HepG2 (cell line): ENCODE measurements around the gene LYZL2. TPM values are rescaled to one million over a fixed set of nuclear protein-coding genes. Genes with fewer than 3 reads are reported as not detected.
A peak's percentile ranks its signal among the peaks of the same experiment; 100 is the strongest.

ENCODE experiments used
- AFF4 ChIP-seq: sonication (generic); formaldehyde crosslinking; IDR thresholded peaks from 2 replicates; pipeline ENCODE4 v1.4.0; 2020; ENCODE audit warnings: missing genetic modification reagents
- ATAD3A ChIP-seq: sonication (generic); formaldehyde crosslinking; IDR thresholded peaks from 2 replicates; pipeline ENCODE4 v1.4.0; 2020; ENCODE audit warnings: missing genetic modification reagents
- FLYWCH1 ChIP-seq: sonication (generic); formaldehyde crosslinking; IDR thresholded peaks from 2 replicates; pipeline ENCODE4 v1.8.1; 2023; ENCODE audit warnings: mild to moderate bottlenecking, missing genetic modification reagents
- GLMP ChIP-seq: sonication (generic); formaldehyde crosslinking; IDR thresholded peaks from 2 replicates; pipeline ENCODE4 v1.9.0; 2021; ENCODE audit warnings: missing genetic modification reagents, mild to moderate bottlenecking, borderline replicate concordance
- HNRNPUL1 ChIP-seq: fragments of 200-400 bp; formaldehyde crosslinking; IDR thresholded peaks from 2 replicates; pipeline ENCODE4 v1.6.1; 2017; ENCODE audit warnings: low read depth, mild to moderate bottlenecking, low read length, moderate library complexity
- IKZF1 ChIP-seq: fragments of 450-650 bp; IDR thresholded peaks from 2 replicates; pipeline ENCODE4 v1.7.1; 2016
- JDP2 ChIP-seq: sonication (generic); formaldehyde crosslinking; IDR thresholded peaks from 2 replicates; pipeline ENCODE4 v1.8.1; 2022; ENCODE audit warnings: missing genetic modification reagents, borderline replicate concordance
- KAT7 ChIP-seq: IDR thresholded peaks from 2 replicates; pipeline ENCODE4 v1.6.1; 2018; ENCODE audit warnings: borderline replicate concordance, missing compliant biosample characterization
- KLF13 ChIP-seq: sonication (generic); formaldehyde crosslinking; IDR thresholded peaks from 2 replicates; pipeline ENCODE4 v1.4.0; 2020; ENCODE audit warnings: mild to moderate bottlenecking, missing genetic modification reagents
- MAFG ChIP-seq: sonication (generic); formaldehyde crosslinking; IDR thresholded peaks from 2 replicates; pipeline ENCODE4 v1.5.1; 2020; ENCODE audit warnings: mild to moderate bottlenecking, missing genetic modification reagents
- MYC ChIP-seq: sonication (generic); formaldehyde crosslinking; IDR thresholded peaks from 2 replicates; pipeline ENCODE4 v1.9.0; 2021; ENCODE audit warnings: missing genetic modification reagents, borderline replicate concordance
- MYNN ChIP-seq: sonication (generic); formaldehyde crosslinking; IDR thresholded peaks from 2 replicates; pipeline ENCODE4 v1.4.0; 2020; ENCODE audit warnings: mild to moderate bottlenecking, low read depth, missing genetic modification reagents
- NFE2 ChIP-seq: sonication (generic); formaldehyde crosslinking; IDR thresholded peaks from 2 replicates; pipeline ENCODE4 v1.4.0; 2020; ENCODE audit warnings: missing genetic modification reagents
- PCBP1 ChIP-seq: fragments of 200-400 bp; formaldehyde crosslinking; IDR thresholded peaks from 2 replicates; pipeline ENCODE4 v1.6.1; 2017; ENCODE audit warnings: mild to moderate bottlenecking, low read depth, low read length, borderline replicate concordance
- PITX1 ChIP-seq: sonication (generic); formaldehyde crosslinking; IDR thresholded peaks from 2 replicates; pipeline ENCODE4 v1.5.1; 2020; ENCODE audit warnings: mild to moderate bottlenecking, missing genetic modification reagents
- TBL1XR1 ChIP-seq: fragments of 150-350 bp; IDR thresholded peaks from 2 replicates; pipeline ENCODE4 v1.6.1; 2014; ENCODE audit warnings: borderline replicate concordance, low read length; ENCODE audit not compliant: partially characterized antibody
- ZNF138 ChIP-seq: sonication (generic); formaldehyde crosslinking; IDR thresholded peaks from 2 replicates; pipeline ENCODE4 v1.5.0; 2020; ENCODE audit warnings: mild to moderate bottlenecking, low read depth, missing genetic modification reagents
- ZNF362 ChIP-seq: sonication (generic); formaldehyde crosslinking; IDR thresholded peaks from 2 replicates; pipeline ENCODE4 v1.4.0; 2020; ENCODE audit warnings: missing genetic modification reagents, mild to moderate bottlenecking, borderline replicate concordance
- ZNF367 ChIP-seq: sonication (generic); formaldehyde crosslinking; IDR thresholded peaks from 2 replicates; pipeline ENCODE4 v1.4.0; 2020; ENCODE audit warnings: missing genetic modification reagents, borderline replicate concordance
- ZNF546 ChIP-seq: sonication (generic); formaldehyde crosslinking; conservative IDR thresholded peaks from 2 replicates; pipeline ENCODE4 v1.8.1; 2023; ENCODE audit warnings: mild to moderate bottlenecking, missing genetic modification reagents
- ZNF782 ChIP-seq: sonication (generic); formaldehyde crosslinking; IDR thresholded peaks from 2 replicates; pipeline ENCODE4 v1.4.0; 2020; ENCODE audit warnings: missing genetic modification reagents, mild to moderate bottlenecking, borderline replicate concordance
- ZNF839 ChIP-seq: sonication (generic); formaldehyde crosslinking; IDR thresholded peaks from 2 replicates; pipeline ENCODE4 v1.4.0; 2020; ENCODE audit warnings: missing genetic modification reagents, mild to moderate bottlenecking, borderline replicate concordance
- ZSCAN20 ChIP-seq: sonication (generic); formaldehyde crosslinking; IDR thresholded peaks from 2 replicates; pipeline ENCODE4 v1.4.0; 2020; ENCODE audit warnings: missing genetic modification reagents, mild to moderate bottlenecking, borderline replicate concordance
- polyA plus RNA-seq, 8 experiments: library from polyadenylated mRNA; depleted of rRNA in 3 of 8; stranded (reverse) in 7 of 8; unstranded in 1 of 8; fragments of >200 nt; fragmentation: Illumina TruSeq in 4 of 8; extraction: Trizol in 4 of 8; gene quantifications; 2 replicates each; pipeline versions ENCODE4 v1.2.1 to v1.2.3, GENCODE V29; 2011 to 2016; ENCODE audit warnings: low read depth in 4 of 8, missing spikeins in 1 of 8, mixed read lengths in 1 of 8; ENCODE audit not compliant: insufficient read depth in 1 of 8
- total RNA-seq, 5 experiments: library from RNA; depleted of rRNA; stranded (reverse); fragments of >200 nt; fragmentation: Illumina TruSeq; extraction: Trizol; gene quantifications; 2 replicates each; pipeline ENCODE4 v1.2.3, GENCODE V29; 2016; ENCODE audit warnings: low read depth in 1 of 5
- TF ChIP-seq, protein P1 (sequence below), 2 experiments: fragments of 450-650 bp in 1 of 2; sonication (generic) in 1 of 2; formaldehyde crosslinking; IDR thresholded peaks; 2 replicates each; pipeline versions ENCODE4 v1.5.0 to v1.8.0; 2020 to 2022; ENCODE audit warnings: mild to moderate bottlenecking in 1 of 2, missing genetic modification reagents in 1 of 2

Gene LYZL2
- total and polyA plus RNA-seq, 2 of the 13 experiments (the other 11 are each of a cell fraction or from before 2014, with no cell fraction given): 0.20 to 0.63 TPM

DNA sequence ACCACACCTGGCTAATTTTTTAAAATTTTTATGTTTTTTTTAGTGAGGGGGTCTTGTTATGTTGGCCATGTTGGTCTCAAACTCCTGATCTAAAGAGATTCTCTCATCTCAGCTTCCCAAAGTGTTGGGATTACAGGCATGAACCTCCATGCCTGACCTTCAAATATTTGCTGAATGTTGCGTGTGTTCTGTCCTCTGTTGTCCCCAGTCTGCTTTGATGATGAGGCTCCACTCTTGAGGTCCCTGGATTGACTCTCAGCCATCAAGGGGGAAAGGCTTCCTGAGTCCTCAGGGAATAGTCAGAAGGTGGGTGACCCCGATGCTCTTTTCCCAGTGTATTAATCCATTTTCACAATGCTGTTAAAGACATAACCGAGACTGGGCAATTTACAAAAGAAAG lies 26.0 kb downstream of the LYZL2 start (continued):
- TF ChIP-seq, protein P1, sequence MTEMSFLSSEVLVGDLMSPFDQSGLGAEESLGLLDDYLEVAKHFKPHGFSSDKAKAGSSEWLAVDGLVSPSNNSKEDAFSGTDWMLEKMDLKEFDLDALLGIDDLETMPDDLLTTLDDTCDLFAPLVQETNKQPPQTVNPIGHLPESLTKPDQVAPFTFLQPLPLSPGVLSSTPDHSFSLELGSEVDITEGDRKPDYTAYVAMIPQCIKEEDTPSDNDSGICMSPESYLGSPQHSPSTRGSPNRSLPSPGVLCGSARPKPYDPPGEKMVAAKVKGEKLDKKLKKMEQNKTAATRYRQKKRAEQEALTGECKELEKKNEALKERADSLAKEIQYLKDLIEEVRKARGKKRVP (CRISPR knock-in tag; IDR thresholded peaks at IDR 0.05): peak in 1 of 2 experiments; percentile 46; a peak in 2 of 4 replicates
- no peak for TF ChIP-seq KAT7
- TF ChIP-seq TBL1XR1: no peak
- TF ChIP-seq MYC (CRISPR knock-in tag): no peak
- TF ChIP-seq PITX1 (CRISPR knock-in tag): peak; percentile 74
- TF ChIP-seq FLYWCH1 (CRISPR knock-in tag): no peak
- TF ChIP-seq ZNF546 (CRISPR knock-in tag): no peak
- TF ChIP-seq JDP2 (CRISPR knock-in tag): no peak
- no peak for TF ChIP-seq ZNF367
- no peak for TF ChIP-seq PCBP1
- TF ChIP-seq MAFG: no peak
- no peak for TF ChIP-seq MYNN (CRISPR knock-in tag)
- no peak for TF ChIP-seq ZSCAN20 (CRISPR knock-in tag)
- TF ChIP-seq ZNF839 (CRISPR knock-in tag): no peak
- TF ChIP-seq ZNF362 (CRISPR knock-in tag): no peak
- TF ChIP-seq ATAD3A (CRISPR knock-in tag): no peak
- no peak for TF ChIP-seq HNRNPUL1
- no peak for TF ChIP-seq IKZF1
- no peak for TF ChIP-seq ZNF138 (CRISPR knock-in tag)
- TF ChIP-seq KLF13 (CRISPR knock-in tag): no peak
- TF ChIP-seq AFF4 (CRISPR knock-in tag): no peak
- no peak for TF ChIP-seq ZNF782 (CRISPR knock-in tag)
- no peak for TF ChIP-seq NFE2 (CRISPR knock-in tag)
- no peak for TF ChIP-seq GLMP (CRISPR knock-in tag)
